K562 (cell line): ENCODE results near the gene NHLRC2. TPM values are rescaled to one million over a fixed set of nuclear protein-coding genes. Genes with fewer than 3 reads are reported as not detected.

Source experiments
- ATAC-seq: fragments of 200-7000 bp; cut with Tn5 transposase; 3 replicates; pipeline ENCODE4 v1.9.1; 2020; ENCODE audit warnings: moderate library complexity
- BruUV-seq: library from RNA; stranded (reverse); fragments of 400-500 nt; replicated peaks from 2 replicates; lab custom pipeline; 2021; lab: Mats Ljungman, UMichigan
- CTCF ChIA-PET: fragments of 300-600 bp; formaldehyde crosslinking; extraction: SDS; loops from one replicate; lab custom pipeline; 2021; ENCODE audit warnings: low intra/inter-chr PET ratio; lab: Yijun Ruan, JAX
- POLR2A ChIA-PET: fragments of 300-600, 350-650 bp; sonication (Branson Sonifier 250); formaldehyde crosslinking; extraction: SDS; loops from one replicate; lab custom pipeline; 2021; ENCODE audit warnings: antibody characterized with exemption, inconsistent platforms; lab: Yijun Ruan, JAX
- DNase-seq, 4 experiments: peaks; one replicate each; pipeline versions ENCODE4 v3.0.0 to v3.0.0-alpha.2; 2011 to 2018; ENCODE audit warnings: low spot score in 3 of 4, mixed read lengths in 3 of 4; ENCODE audit errors: extremely low read depth in 1 of 4
- FAIRE-seq: peaks from 2 replicates; lab custom pipeline; 2011; peaks lifted over from hg19 to GRCh38; lab: Jason Lieb, UNC
- H2AFZ ChIP-seq: 2 replicates; pipeline ENCODE4 v1.6.0; 2011; ENCODE audit warnings: low read depth, low read length, control low read depth, inconsistent platforms
- H3K27ac ChIP-seq: fragments of 200-600 bp; 3 replicates; pipeline ENCODE4 v1.8.0; 2011; ENCODE audit warnings: low read depth, mild to moderate bottlenecking, control low read depth, inconsistent platforms, low read length, moderate library complexity, mixed read lengths; ENCODE audit errors: extremely low read depth
- H3K27me3 ChIP-seq, 2 experiments: fragments of 300-600 bp in 1 of 2; 2 replicates in 1 of 2; 3 replicates in 1 of 2; pipeline versions ENCODE4 v1.6.0 to v1.8.0; 2011; ENCODE audit warnings: inconsistent platforms in 2 of 2, low read length in 2 of 2, mild to moderate bottlenecking in 1 of 2, mixed read lengths in 1 of 2, moderate library complexity in 1 of 2; ENCODE audit not compliant: control insufficient read depth in 2 of 2, insufficient read depth in 2 of 2
- H3K36me3 ChIP-seq: fragments of 300-600 bp; 3 replicates; pipeline ENCODE4 v1.8.0; 2011; ENCODE audit warnings: mild to moderate bottlenecking, low read length, inconsistent platforms; ENCODE audit not compliant: control insufficient read depth, insufficient read depth
- H3K4me1 ChIP-seq, 2 experiments: fragments of 200-600 bp in 1 of 2; replicated peaks in 1 of 2; 2 replicates in 1 of 2; 3 replicates in 1 of 2; pipeline versions ENCODE4 v1.5.1 to v1.8.0; 2011; ENCODE audit warnings: inconsistent platforms in 2 of 2, low read length in 2 of 2, mild to moderate bottlenecking in 1 of 2, mixed read lengths in 1 of 2, moderate library complexity in 1 of 2; ENCODE audit not compliant: control insufficient read depth in 2 of 2, insufficient read depth in 2 of 2
- H3K4me2 ChIP-seq: 2 replicates; pipeline ENCODE4 v1.6.1; 2011; ENCODE audit warnings: low read length, control low read depth, inconsistent platforms, mixed read lengths; ENCODE audit not compliant: insufficient read depth
- H3K4me3 ChIP-seq: fragments of 200-600 bp; sonication (generic), shearing (Covaris generic); 2 replicates; pipeline ENCODE4 v1.5.1; 2016; ENCODE audit warnings: control low read depth, inconsistent platforms
- H3K79me2 ChIP-seq: fragments of 200-600 bp; 3 replicates; pipeline ENCODE4 v1.8.0; 2011; ENCODE audit warnings: low read length, inconsistent platforms; ENCODE audit not compliant: control insufficient read depth, insufficient read depth
- H3K9ac ChIP-seq, 2 experiments: 2 replicates each; pipeline versions ENCODE4 v1.6.0 to v1.6.1; 2011; ENCODE audit warnings: low read depth in 2 of 2, low read length in 2 of 2, control low read depth in 1 of 2, inconsistent platforms in 1 of 2, mild to moderate bottlenecking in 1 of 2, mixed read lengths in 1 of 2; ENCODE audit not compliant: insufficient read depth in 1 of 2
- H3K9me1 ChIP-seq: one replicate; pipeline ENCODE4 v1.6.0; 2011; ENCODE audit warnings: inconsistent platforms, mild to moderate bottlenecking, low read length, moderate library complexity; ENCODE audit not compliant: control insufficient read depth, insufficient read depth
- H3K9me3 ChIP-seq: replicated peaks from 2 replicates; pipeline ENCODE4 v1.5.1; 2011; ENCODE audit warnings: low read depth, low read length, inconsistent platforms; ENCODE audit not compliant: control insufficient read depth, insufficient read depth
- H4K20me1 ChIP-seq: replicated peaks from 2 replicates; pipeline ENCODE4 v1.6.1; 2011; ENCODE audit warnings: low read length, inconsistent platforms, mixed read lengths; ENCODE audit not compliant: control insufficient read depth, insufficient read depth
- ATF2 ChIP-seq: sonication (generic); formaldehyde crosslinking; IDR thresholded peaks from 2 replicates; pipeline ENCODE4 v1.8.1; 2022; ENCODE audit warnings: missing genetic modification reagents
- E2F3 ChIP-seq: fragments of 250-450 bp; sonication (Bioruptor Pico); IDR thresholded peaks from 2 replicates; pipeline ENCODE4 v1.4.0; 2020; ENCODE audit warnings: mild to moderate bottlenecking
- MCM7 ChIP-seq, 2 experiments: fragments of 450-650 bp; IDR thresholded peaks; 2 replicates each; pipeline ENCODE4 v1.6.1; 2016 to 2018
- PKNOX1 ChIP-seq: fragments of 450-650 bp; IDR thresholded peaks from 2 replicates; pipeline ENCODE4 v1.6.1; 2016
- ZBTB2 ChIP-seq: fragments of 450-650 bp; IDR thresholded peaks from 2 replicates; pipeline ENCODE4 v1.6.1; 2016; ENCODE audit warnings: antibody characterized with exemption
- ZNF121 ChIP-seq: sonication (generic); formaldehyde crosslinking; conservative IDR thresholded peaks from 2 replicates; pipeline ENCODE4 v1.8.0; 2022; ENCODE audit warnings: missing genetic modification reagents
- WGBS: fragments of 100-300 bp; shearing (Covaris generic); methylation state at CpG from one replicate; pipeline ENCODE4 v1.1.6; 2016; ENCODE audit warnings: low coverage, mixed read lengths; ENCODE audit not compliant: insufficient coverage; ENCODE audit errors: missing lambda C conversion rate; 5-methylcytosine and 5-hydroxymethylcytosine counted together
- in situ Hi-C: fragments of 300-500 bp; cut with MboI; formaldehyde crosslinking; loops from 4 replicates; pipeline ENCODE4 v1.15.0; 2018; ENCODE audit warnings: inconsistent platforms, mixed read lengths
- intact Hi-C: fragments of 100-400 bp; cut with micrococcal nuclease; formaldehyde crosslinking; loops from 2 replicates; pipeline ENCODE4 v1.14.2; 2022
- polyA plus RNA-seq, 8 experiments: library from polyadenylated mRNA; depleted of rRNA in 4 of 8; stranded (reverse) in 5 of 8; unstranded in 3 of 8; fragments of >200 nt; fragmentation: Nextera tagmentation in 2 of 8; fragmentation: Illumina TruSeq in 1 of 8; extraction: Ambion mirVana in 2 of 8; extraction: Trizol in 1 of 8; gene quantifications; 2 replicates each; pipeline versions ENCODE4 v1.2.1 to v1.2.3, GENCODE V29; 2011 to 2014; ENCODE audit warnings: inconsistent platforms in 1 of 8, missing spikeins in 1 of 8
- total RNA-seq, 7 experiments: library from RNA; depleted of rRNA in 6 of 7; stranded (reverse); fragments of >200 nt in 6 of 7; fragmentation: Illumina TruSeq in 2 of 7; extraction: Trizol in 2 of 7; gene quantifications; 2 replicates each; pipeline versions ENCODE4 v1.2.1 to v1.2.3, GENCODE V29; 2011 to 2021; ENCODE audit warnings: low replicate concordance in 1 of 7

The NHLRC2 gene
- total and polyA plus RNA-seq, 9 of the 15 experiments (the other 6 are each of a cell fraction or from before 2014, with no cell fraction given): 1.5 to 22.4 (median 10.3) TPM

DNA sequence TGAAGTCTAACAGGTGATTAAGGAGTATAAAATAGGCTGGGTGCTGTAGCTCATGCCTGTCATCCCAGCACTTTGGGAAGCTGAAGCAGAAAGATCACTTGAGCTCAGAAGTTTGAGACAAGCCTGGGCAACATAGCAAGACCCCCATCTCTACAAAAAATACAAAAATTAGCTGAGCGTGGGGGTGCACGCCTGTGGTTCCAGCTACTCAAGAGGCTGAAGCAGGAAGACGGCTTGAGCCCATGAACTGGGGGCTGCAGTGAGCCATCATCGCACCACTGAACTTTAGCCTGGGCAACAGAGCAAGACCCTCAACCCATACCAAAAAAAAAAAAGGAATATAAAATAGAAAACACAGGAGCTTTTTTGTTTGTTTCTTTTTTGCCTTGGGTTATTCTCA, 48.0 kb upstream of the NHLRC2 start:
- Histone ChIP-seq H2AFZ (no peak overlapping the region), H3K79me2 (no peaks in the 10 kb centered on the region), H3K4me2 (no peak overlapping the region), H3K27ac (no peak overlapping the region), H3K36me3 (no peaks in the 10 kb centered on the region), H3K4me3 (no peak overlapping the region), H3K4me1 (no peaks in the 10 kb centered on the region; a peak in 1 of 5 replicates), H3K9me3 (no peaks in the 10 kb centered on the region), H4K20me1 (no peaks in the 10 kb centered on the region), H3K9ac (no peak overlapping the region), H3K27me3 (peaks cover 0 to 7% of the 10 kb centered on the region in 2 experiments; a peak in 1 of 5 replicates), H3K9me1 (no peaks in the 10 kb centered on the region)
- 0% methylated on average over 2 of the region's 4 CpGs for WGBS
- FAIRE-seq: no peak
- CTCF ChIA-PET: no interaction called here
- POLR2A ChIA-PET: interaction anchor here (0.9 to 1.1 kb wide), 2 partner anchors 19 to 59 kb away, joined by 3 read pairs; no protein-coding TSS in a partner anchor
- in situ Hi-C loops: no loop called here
- no peak for DNase-seq
- ATAC-seq: no peak
- BruUV-seq: no TSS peak
- TF ChIP-seq ZNF121 (peak; percentile 75), PKNOX1 (no peak)
- intact Hi-C loops: loop anchor here (5.0 kb wide), 1 partner anchor 36 kb away; no protein-coding TSS in a partner anchor

DNA sequence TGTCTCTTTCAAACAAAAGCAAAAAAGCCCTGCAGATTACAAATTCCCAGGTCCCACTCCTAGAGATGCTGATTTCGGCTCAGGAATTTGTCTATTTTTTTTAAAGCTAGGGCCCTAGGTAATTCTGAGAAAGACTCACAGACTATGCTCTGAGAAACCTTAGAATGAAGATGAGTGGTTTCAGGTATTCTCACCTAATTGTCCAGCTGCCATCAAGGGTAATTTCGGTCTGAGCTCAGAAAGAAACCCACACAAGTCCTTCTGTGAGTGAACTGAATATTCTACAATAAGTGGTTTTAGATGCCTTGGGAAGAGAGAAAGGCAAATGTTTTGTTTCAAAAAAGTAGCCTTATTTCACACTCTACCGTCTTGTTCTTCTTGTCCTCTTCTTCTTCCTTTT, 46.3 kb upstream of the NHLRC2 start:
- Histone ChIP-seq H3K9me1 (no peaks in the 10 kb centered on the region), H3K79me2 (no peaks in the 10 kb centered on the region), H3K27me3 (peaks cover 0 to 7% of the 10 kb centered on the region in 2 experiments; a peak in 1 of 5 replicates), H3K4me2 (no peak overlapping the region), H3K4me1 (no peaks in the 10 kb centered on the region), H3K27ac (no peak overlapping the region), H3K9ac (no peak overlapping the region), H2AFZ (no peak overlapping the region), H3K4me3 (no peak overlapping the region), H3K9me3 (no peaks in the 10 kb centered on the region), H4K20me1 (no peaks in the 10 kb centered on the region), H3K36me3 (no peaks in the 10 kb centered on the region)
- ChIA-PET CTCF (no interaction called here), POLR2A (no interaction called here)
- FAIRE-seq (no peak), ATAC-seq (no peak), DNase-seq (no peak)
- 0% methylated on average over 3 of the region's 3 CpGs for WGBS
- BruUV-seq: no TSS peak
- in situ Hi-C loops: no loop called here
- intact Hi-C loops: loop anchor here (5.0 kb wide), 1 partner anchor 34 kb away; no protein-coding TSS in a partner anchor
- TF ChIP-seq ATF2 (CRISPR knock-in tag): no peak
- no peak for TF ChIP-seq MCM7 (IDR thresholded peaks at IDR 0.05)
- no peak for TF ChIP-seq E2F3
- no peak for TF ChIP-seq ZBTB2
